BLaER1 treated with 17β-estradiol and CSF1 and Interleukin-3, amounts not matched to agents 10 nM and 100 nM (cell line): ENCODE data around the gene OR2A7.
"Not testable (repeated sequence)": the region's sequence is repeated elsewhere in the genome, so short reads cannot be mapped to it uniquely, and the experiment has no call there.

ENCODE experiments used
- H3K27ac ChIP-seq, 11 experiments: shearing (Covaris generic); formaldehyde crosslinking; 2 replicates each; pipeline ENCODE4 v1.8.1; 2022
- H3K27me3 ChIP-seq, 11 experiments: shearing (Covaris generic); formaldehyde crosslinking; 2 replicates each; pipeline ENCODE4 v1.8.1; 2022
- H3K36me3 ChIP-seq, 11 experiments: shearing (Covaris generic); formaldehyde crosslinking; 2 replicates each; pipeline ENCODE4 v1.8.1; 2022
- H3K4me1 ChIP-seq, 10 experiments: shearing (Covaris generic); formaldehyde crosslinking; 2 replicates each; pipeline ENCODE4 v1.8.1; 2022
- H3K4me2 ChIP-seq, 11 experiments: shearing (Covaris generic); formaldehyde crosslinking; 2 replicates each; pipeline ENCODE4 v1.8.1; 2022
- H3K4me3 ChIP-seq, 10 experiments: shearing (Covaris generic); formaldehyde crosslinking; 2 replicates each; pipeline ENCODE4 v1.8.1; 2022
- H3K9ac ChIP-seq, 11 experiments: shearing (Covaris generic); formaldehyde crosslinking; 2 replicates each; pipeline ENCODE4 v1.8.1; 2022
- H3K9me3 ChIP-seq, 11 experiments: shearing (Covaris generic); formaldehyde crosslinking; replicated peaks in 1 of 11; 2 replicates each; pipeline ENCODE4 v1.8.1; 2022
- H4K20me1 ChIP-seq, 11 experiments: shearing (Covaris generic); formaldehyde crosslinking; 2 replicates each; pipeline ENCODE4 v1.8.1; 2022

OR2A7 gene

GRCh38 chr7:144233039-144233438 is 31.6 kb downstream of the OR2A7 start:
- H4K20me1 ChIP-seq, H3K9me3 ChIP-seq, H3K4me1 ChIP-seq, H3K36me3 ChIP-seq, H3K4me3 ChIP-seq, H3K4me2 ChIP-seq, H3K9ac ChIP-seq, H3K27ac ChIP-seq, H3K27me3 ChIP-seq: not testable (repeated sequence)

DNA sequence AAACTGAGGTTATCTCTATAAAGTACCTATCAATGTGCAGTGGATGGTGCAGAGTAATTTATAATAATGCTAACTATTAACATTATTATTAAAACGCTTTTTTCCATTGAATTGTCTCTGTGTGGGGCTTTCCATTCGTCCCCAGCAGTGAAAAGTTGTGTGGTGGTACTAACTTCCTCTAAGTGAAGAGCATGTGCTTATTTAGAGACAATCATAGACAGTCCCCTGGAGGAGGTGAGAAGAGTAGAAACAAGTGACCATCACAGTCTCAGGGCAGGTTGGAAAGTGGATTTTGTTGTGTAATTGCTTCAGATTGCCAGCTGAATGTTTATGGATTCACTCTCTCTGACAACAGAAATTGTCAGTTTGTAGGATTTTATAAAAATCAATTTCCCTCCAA is 33.6 kb downstream of the OR2A7 start:
- not testable (repeated sequence) for H3K4me1 ChIP-seq, H4K20me1 ChIP-seq

DNA sequence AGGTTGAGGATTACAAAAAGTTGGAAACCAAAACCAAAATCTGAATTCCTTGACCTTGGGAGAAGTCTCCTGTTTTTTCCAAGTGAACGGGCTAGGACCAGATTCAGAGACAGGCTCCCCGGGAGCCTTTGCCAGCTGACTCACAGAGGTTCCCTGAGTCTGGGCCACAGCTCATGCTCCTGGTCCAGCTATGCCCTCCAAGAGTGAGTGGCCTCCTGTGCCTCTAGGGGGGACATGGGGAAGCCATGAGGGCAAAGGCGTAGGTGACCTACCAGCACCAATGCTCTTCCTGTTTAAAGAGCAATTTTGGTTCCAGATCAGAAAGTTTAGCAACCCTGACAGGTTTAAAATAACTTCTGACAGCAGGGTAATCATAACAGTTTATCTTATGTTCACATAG is 35.8 kb downstream of the OR2A7 start:
- H3K36me3 ChIP-seq, H3K27ac ChIP-seq, H3K9ac ChIP-seq, H3K9me3 ChIP-seq, H4K20me1 ChIP-seq, H3K4me1 ChIP-seq, H3K4me2 ChIP-seq, H3K4me3 ChIP-seq, H3K27me3 ChIP-seq: not testable (repeated sequence)

More for the DNA sequence above, 33.6 kb downstream of the OR2A7 start:
- H3K27me3 ChIP-seq, H3K36me3 ChIP-seq, H3K27ac ChIP-seq, H3K4me2 ChIP-seq, H3K9ac ChIP-seq, H3K4me3 ChIP-seq, H3K9me3 ChIP-seq: not testable (repeated sequence)

DNA sequence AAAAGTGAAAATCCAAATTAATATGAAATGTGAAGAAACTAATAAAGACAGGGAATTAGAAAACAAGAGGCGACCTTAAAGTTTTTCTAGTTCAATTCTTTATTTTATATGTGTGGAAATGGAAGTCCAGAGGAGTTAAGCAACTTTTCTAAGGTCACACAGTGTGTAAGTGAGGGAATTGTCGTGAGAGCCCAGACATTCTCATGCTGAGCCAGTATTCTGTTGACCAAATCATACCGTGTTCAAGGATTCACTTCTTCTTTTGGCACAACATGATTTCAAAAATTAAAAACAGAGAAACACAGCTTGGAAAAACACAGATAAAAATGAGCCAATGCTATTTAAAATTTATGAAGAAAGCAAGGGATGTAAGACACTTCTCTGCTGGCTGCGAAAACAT is 37.7 kb downstream of the OR2A7 start:
- H3K27ac ChIP-seq, H3K9ac ChIP-seq, H3K9me3 ChIP-seq, H3K36me3 ChIP-seq, H3K4me3 ChIP-seq, H3K4me1 ChIP-seq, H4K20me1 ChIP-seq, H3K27me3 ChIP-seq, H3K4me2 ChIP-seq: not testable (repeated sequence)

DNA sequence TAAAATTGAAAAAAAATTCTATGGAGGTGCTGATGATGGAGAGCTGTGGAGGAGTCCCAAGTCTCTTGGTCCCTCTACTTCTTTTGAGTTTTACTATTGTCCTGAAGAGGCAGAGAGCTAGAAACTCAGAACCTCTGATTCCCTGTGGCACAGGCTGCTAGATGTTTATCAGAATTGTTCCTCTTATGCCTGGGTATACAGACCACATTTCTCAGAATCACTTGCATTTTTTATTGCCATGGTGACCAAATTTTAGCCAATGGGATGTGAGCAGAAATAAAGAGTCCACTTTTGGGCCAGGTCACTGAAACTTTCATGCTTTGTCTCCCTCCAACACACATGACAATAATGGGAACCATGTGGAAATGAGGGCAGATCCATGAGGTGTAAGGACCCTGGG is 40.9 kb downstream of the OR2A7 start:
- H3K4me1 ChIP-seq, H3K36me3 ChIP-seq, H3K4me3 ChIP-seq, H3K9ac ChIP-seq, H3K27ac ChIP-seq, H3K9me3 ChIP-seq, H3K27me3 ChIP-seq, H3K4me2 ChIP-seq, H4K20me1 ChIP-seq: not testable (repeated sequence)

- H3K27me3 ChIP-seq, H4K20me1 ChIP-seq, H3K9ac ChIP-seq, H3K4me3 ChIP-seq, H3K27ac ChIP-seq, H3K4me1 ChIP-seq, H3K36me3 ChIP-seq, H3K4me2 ChIP-seq, H3K9me3 ChIP-seq: not testable (repeated sequence)
These were observed 44.1 kb downstream of the OR2A7 start for GRCh38 chr7:144220531-144220930.

DNA sequence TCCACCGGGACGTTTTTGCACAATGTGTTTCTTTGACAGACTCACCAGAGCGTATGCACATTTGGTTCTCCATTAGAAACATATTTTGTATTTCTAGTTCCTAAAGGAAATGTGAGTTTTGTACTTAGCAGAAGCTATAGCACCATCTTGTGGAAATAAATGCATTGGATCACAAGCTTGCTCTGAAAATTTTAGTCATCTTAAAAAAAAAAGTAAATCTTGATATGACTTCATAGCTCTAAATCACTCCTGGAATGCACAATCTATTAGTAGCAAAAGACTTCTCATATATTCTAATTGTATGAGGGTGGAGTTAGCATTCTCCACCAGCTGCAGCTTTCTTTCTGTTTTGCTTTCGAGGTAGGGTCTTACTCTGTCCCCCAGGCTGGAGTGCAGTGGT is 45.4 kb downstream of the OR2A7 start:
- H3K9me3 ChIP-seq, H3K4me1 ChIP-seq, H4K20me1 ChIP-seq, H3K4me3 ChIP-seq, H3K27me3 ChIP-seq, H3K27ac ChIP-seq, H3K9ac ChIP-seq, H3K36me3 ChIP-seq, H3K4me2 ChIP-seq: not testable (repeated sequence)

- H3K4me3 ChIP-seq, H3K4me2 ChIP-seq, H3K27ac ChIP-seq, H3K9ac ChIP-seq, H3K4me1 ChIP-seq, H3K9me3 ChIP-seq, H3K36me3 ChIP-seq, H3K27me3 ChIP-seq, H4K20me1 ChIP-seq: not testable (repeated sequence)
These were observed 46.0 kb downstream of the OR2A7 start for GRCh38 chr7:144218581-144218980.

GRCh38 chr7:144217200-144217599 is 47.4 kb downstream of the OR2A7 start:
- not testable (repeated sequence) for H3K27me3 ChIP-seq, H3K4me1 ChIP-seq, H3K27ac ChIP-seq, H3K9ac ChIP-seq, H3K9me3 ChIP-seq, H4K20me1 ChIP-seq, H3K4me3 ChIP-seq, H3K36me3 ChIP-seq, H3K4me2 ChIP-seq
